ENCODE data around the gene SMARCD3. TPM values are rescaled to one million over a fixed set of nuclear protein-coding genes. Genes with fewer than 3 reads are reported as not detected.

SMARCD3 gene
- total RNA-seq, 1 experiment from 2014 or later: 30.3 TPM

GRCh38 chr7:151283302-151283701, 34.8 kb upstream of the SMARCD3 start:
- ChIA-PET RAD21 (ENCODE audit: low non-redundant PET in 1 of 2, low total read pairs in 2 of 2, uncharacterized antibody in 2 of 2, unreplicated experiment in 2 of 2) (no interaction called here), CTCF (no interaction called here), POLR2A (no interaction called here)
- no peaks in the 10 kb centered on the region for H3K4me1 ChIP-seq (ENCODE audit: control insufficient read depth in 1 of 2, insufficient read depth in 2 of 2, low read length in 2 of 2)
- TF ChIP-seq CEBPB (IDR thresholded peaks at IDR 0.05; ENCODE audit: low read depth): no peak
- TF ChIP-seq JUND (IDR thresholded peaks at IDR 0.05): no peak
- no peak for TF ChIP-seq EGR1 (IDR thresholded peaks at IDR 0.05; ENCODE audit: low read depth)
- TF ChIP-seq FOSL1 (IDR thresholded peaks at IDR 0.05; ENCODE audit: low read depth): no peak
- TF ChIP-seq EZH2 (IDR thresholded peaks at IDR 0.05): no peak
- TF ChIP-seq, protein P1, sequence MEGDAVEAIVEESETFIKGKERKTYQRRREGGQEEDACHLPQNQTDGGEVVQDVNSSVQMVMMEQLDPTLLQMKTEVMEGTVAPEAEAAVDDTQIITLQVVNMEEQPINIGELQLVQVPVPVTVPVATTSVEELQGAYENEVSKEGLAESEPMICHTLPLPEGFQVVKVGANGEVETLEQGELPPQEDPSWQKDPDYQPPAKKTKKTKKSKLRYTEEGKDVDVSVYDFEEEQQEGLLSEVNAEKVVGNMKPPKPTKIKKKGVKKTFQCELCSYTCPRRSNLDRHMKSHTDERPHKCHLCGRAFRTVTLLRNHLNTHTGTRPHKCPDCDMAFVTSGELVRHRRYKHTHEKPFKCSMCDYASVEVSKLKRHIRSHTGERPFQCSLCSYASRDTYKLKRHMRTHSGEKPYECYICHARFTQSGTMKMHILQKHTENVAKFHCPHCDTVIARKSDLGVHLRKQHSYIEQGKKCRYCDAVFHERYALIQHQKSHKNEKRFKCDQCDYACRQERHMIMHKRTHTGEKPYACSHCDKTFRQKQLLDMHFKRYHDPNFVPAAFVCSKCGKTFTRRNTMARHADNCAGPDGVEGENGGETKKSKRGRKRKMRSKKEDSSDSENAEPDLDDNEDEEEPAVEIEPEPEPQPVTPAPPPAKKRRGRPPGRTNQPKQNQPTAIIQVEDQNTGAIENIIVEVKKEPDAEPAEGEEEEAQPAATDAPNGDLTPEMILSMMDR (IDR thresholded peaks at IDR 0.05 in 2 of 3, conservative IDR thresholded peaks at IDR 0.05 in 1 of 3; ENCODE audit: borderline replicate concordance in 1 of 3, insufficient read depth in 1 of 3, low read depth in 2 of 3, low read length in 2 of 3): no peak
- TF ChIP-seq CBX3 (IDR thresholded peaks at IDR 0.05; ENCODE audit: low read depth): no peak
- no peak for TF ChIP-seq POLR2AphosphoS5 (IDR thresholded peaks at IDR 0.05; ENCODE audit: low read depth, low read length)
- no peak for TF ChIP-seq SRF (IDR thresholded peaks at IDR 0.05; ENCODE audit: low read depth)
- TF ChIP-seq TCF7L2 (IDR thresholded peaks at IDR 0.05; ENCODE audit: borderline replicate concordance, extremely low read depth, insufficient read depth, insufficient read length): no peak
- no peak for TF ChIP-seq RAD21 (IDR thresholded peaks at IDR 0.05; ENCODE audit: low read depth)
- TF ChIP-seq ZFX (IDR thresholded peaks at IDR 0.05): no peak
- no peak for TF ChIP-seq SP1 (IDR thresholded peaks at IDR 0.05; ENCODE audit: low read depth)
- no peak for TF ChIP-seq EZH2phosphoT487 (IDR thresholded peaks at IDR 0.05; ENCODE audit: borderline replicate concordance)
- TF ChIP-seq, protein P2, sequence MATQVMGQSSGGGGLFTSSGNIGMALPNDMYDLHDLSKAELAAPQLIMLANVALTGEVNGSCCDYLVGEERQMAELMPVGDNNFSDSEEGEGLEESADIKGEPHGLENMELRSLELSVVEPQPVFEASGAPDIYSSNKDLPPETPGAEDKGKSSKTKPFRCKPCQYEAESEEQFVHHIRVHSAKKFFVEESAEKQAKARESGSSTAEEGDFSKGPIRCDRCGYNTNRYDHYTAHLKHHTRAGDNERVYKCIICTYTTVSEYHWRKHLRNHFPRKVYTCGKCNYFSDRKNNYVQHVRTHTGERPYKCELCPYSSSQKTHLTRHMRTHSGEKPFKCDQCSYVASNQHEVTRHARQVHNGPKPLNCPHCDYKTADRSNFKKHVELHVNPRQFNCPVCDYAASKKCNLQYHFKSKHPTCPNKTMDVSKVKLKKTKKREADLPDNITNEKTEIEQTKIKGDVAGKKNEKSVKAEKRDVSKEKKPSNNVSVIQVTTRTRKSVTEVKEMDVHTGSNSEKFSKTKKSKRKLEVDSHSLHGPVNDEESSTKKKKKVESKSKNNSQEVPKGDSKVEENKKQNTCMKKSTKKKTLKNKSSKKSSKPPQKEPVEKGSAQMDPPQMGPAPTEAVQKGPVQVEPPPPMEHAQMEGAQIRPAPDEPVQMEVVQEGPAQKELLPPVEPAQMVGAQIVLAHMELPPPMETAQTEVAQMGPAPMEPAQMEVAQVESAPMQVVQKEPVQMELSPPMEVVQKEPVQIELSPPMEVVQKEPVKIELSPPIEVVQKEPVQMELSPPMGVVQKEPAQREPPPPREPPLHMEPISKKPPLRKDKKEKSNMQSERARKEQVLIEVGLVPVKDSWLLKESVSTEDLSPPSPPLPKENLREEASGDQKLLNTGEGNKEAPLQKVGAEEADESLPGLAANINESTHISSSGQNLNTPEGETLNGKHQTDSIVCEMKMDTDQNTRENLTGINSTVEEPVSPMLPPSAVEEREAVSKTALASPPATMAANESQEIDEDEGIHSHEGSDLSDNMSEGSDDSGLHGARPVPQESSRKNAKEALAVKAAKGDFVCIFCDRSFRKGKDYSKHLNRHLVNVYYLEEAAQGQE (IDR thresholded peaks at IDR 0.05; ENCODE audit: low read depth): no peak
- no peak for TF ChIP-seq POLR2A (IDR thresholded peaks at IDR 0.05; ENCODE audit: borderline replicate concordance, extremely low read depth, insufficient read depth, insufficient read length)
- TF ChIP-seq, protein P3, sequence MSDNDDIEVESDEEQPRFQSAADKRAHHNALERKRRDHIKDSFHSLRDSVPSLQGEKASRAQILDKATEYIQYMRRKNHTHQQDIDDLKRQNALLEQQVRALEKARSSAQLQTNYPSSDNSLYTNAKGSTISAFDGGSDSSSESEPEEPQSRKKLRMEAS (IDR thresholded peaks at IDR 0.05): no peak
- TF ChIP-seq ELF1 (IDR thresholded peaks at IDR 0.05; ENCODE audit: borderline replicate concordance, low read depth): no peak
- no peak for TF ChIP-seq SIN3A (IDR thresholded peaks at IDR 0.05; ENCODE audit: low read depth)
- no TSS peak for BruUV-seq (replicated peaks)
- no peak overlapping the region for H3K27ac ChIP-seq (ENCODE audit: low read depth, low read length)
- no peaks in the 10 kb centered on the region for H3K79me2 ChIP-seq (ENCODE audit: insufficient read depth, low read length)
- intact Hi-C loops (cut with micrococcal nuclease): no loop called here
- ATAC-seq: no peak
- no peak overlapping the region for H3K4me3 ChIP-seq (replicated peaks in 1 of 2; ENCODE audit: low read depth in 1 of 2, low read length in 2 of 2)
- no peaks in the 10 kb centered on the region for H3K9me2 ChIP-seq (ENCODE audit: insufficient read depth)
- H4K20me1 ChIP-seq (ENCODE audit: insufficient read depth): no peaks in the 10 kb centered on the region
- no peak overlapping the region for H3K4me2 ChIP-seq (ENCODE audit: low read length)
- no peak overlapping the region for H2AFZ ChIP-seq (ENCODE audit: low read depth, low read length, poor library complexity, severe bottlenecking)
- no peaks in the 10 kb centered on the region for H3K36me3 ChIP-seq (ENCODE audit: control insufficient read depth in 1 of 2, insufficient read depth in 2 of 2, low read length in 2 of 2)
- H3K9me3 ChIP-seq (ENCODE audit: control insufficient read depth in 1 of 2, insufficient read depth in 1 of 2, low read depth in 1 of 2, low read length in 2 of 2): no peaks in the 10 kb centered on the region; a peak in 1 of 4 replicates
- no peak for DNase-seq (ENCODE audit: low read depth, low spot score)
- no peak overlapping the region for H3K9ac ChIP-seq (ENCODE audit: low read length)
- no peaks in the 10 kb centered on the region for H3K27me3 ChIP-seq (ENCODE audit: insufficient read depth, low read length)
